Measurements from ENCODE around the gene POU6F1. TPM values are rescaled to one million over a fixed set of nuclear protein-coding genes. Genes with fewer than 3 reads are reported as not detected.

POU6F1 gene
- total RNA-seq, 2 donors from 2014 or later = 14.5 to 17.1 TPM

DNA sequence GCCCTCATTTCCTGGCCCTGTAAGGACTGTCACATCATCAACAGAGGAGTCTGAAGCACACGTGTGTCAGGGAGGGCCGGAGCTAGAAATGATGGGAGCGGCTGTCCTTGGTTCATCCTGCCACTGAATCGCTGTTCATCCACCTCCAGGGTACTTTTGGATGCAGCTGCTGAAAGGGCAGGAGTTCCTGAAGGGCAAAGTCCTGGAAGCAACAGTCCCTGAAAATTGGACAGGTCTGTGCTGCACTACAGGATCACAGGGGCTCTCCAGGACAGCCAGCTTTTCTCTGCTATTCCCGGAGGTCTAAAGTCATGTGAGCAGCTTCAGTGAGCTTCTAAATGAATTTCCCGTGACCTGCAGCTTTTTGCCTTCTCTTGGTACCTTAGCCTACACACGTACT, 17.7 kb downstream of the POU6F1 start:
- Histone ChIP-seq H3K36me3 (peaks cover 6% of the 10 kb centered on the region), H3K4me1 (ENCODE audit: control insufficient read depth in 1 of 2, low read depth in 2 of 2) (no peaks in the 10 kb centered on the region), H3K27ac (no peak overlapping the region), H3K27me3 (replicated peaks; ENCODE audit: insufficient read depth) (no peaks in the 10 kb centered on the region), H3K4me3 (no peak overlapping the region), H3K9me3 (no peaks in the 10 kb centered on the region)
- DNase-seq (ENCODE audit: low spot score) (no peak), ATAC-seq (ENCODE audit: insufficient number of reproducible peaks, low FRiP score, low read depth) (no peak)
- TF ChIP-seq CTCF (IDR thresholded peaks at IDR 0.05) = no peak

DNA sequence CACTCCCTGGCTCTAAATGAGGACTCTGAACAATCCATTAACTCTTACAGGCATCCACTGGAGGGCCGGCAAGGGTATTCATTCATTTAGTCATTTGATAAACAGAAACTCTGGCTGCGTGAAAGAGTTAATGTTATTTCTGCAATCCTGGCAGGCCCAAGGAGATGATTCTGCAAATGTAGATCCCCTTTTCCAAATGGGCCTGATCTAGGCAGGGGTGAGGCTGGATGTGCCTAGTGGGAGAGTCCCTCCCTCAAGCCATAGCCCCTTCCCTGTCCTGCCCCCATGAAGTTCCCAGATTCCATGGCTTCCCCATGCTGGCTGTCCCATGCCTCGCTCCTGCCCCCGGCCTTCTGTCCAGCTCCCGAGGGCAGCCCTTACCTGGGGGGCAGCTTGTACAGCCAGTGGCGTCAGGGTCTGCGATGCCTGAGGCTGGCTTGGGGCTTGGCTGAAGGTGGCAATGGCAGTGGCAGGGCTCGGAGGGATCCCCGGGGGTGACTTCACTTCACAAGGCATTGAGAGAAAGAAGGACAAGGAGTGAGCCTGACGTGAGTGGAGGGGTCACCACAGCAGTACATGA, 18.4 kb downstream of the POU6F1 start:
- H3K27me3 ChIP-seq (replicated peaks; ENCODE audit: insufficient read depth) = no peaks in the 10 kb centered on the region
- H3K36me3 ChIP-seq = peaks cover 6% of the 10 kb centered on the region
- ATAC-seq (ENCODE audit: insufficient number of reproducible peaks, low FRiP score, low read depth) (no peak), DNase-seq (ENCODE audit: low spot score) (no peak)
- no peaks in the 10 kb centered on the region for H3K9me3 ChIP-seq
- no peak for TF ChIP-seq CTCF (IDR thresholded peaks at IDR 0.05)
- H3K4me3 ChIP-seq = no peak overlapping the region
- no peak overlapping the region for H3K27ac ChIP-seq
- no peaks in the 10 kb centered on the region for H3K4me1 ChIP-seq (ENCODE audit: control insufficient read depth in 1 of 2, low read depth in 2 of 2)

DNA sequence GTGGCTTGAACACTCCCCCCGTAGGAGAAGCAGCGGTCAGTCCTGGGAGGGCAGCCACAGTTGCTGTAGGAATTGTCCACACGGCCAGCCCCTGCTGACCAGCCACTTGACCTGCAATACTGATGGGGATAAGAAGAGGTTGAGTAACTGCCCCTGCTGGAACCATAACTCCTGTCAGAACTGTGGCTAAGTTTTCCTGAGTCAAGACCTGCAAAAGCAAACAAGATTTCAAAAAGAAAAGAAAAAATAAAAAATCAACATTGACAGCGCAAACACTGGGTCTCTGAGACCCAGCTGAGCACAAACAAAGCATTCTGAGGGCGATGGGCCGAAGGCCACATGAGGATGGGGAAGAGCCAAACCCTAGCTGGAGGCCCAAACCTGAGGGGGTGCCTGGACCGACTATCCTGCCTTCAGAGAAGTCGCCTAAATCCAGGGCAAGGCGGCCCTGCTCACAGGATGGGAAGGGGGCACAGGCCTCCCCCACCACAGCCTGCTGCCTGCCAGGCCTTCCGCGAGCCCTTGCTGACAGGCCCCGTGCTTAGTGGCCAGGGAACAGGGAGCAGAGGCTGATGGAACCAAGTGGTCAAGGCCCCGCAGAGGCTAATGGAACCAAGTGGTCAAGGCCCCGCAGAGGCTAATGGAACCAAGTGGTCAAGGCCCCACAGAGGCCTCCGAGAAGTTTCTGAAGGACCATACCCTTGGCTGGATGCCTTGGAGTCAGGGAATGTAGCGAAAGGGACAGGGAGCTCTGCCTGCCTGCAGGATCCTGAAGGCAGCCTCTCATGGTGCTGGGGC, 19.1 kb downstream of the POU6F1 start:
- Histone ChIP-seq H3K27ac (no peak overlapping the region), H3K27me3 (replicated peaks; ENCODE audit: insufficient read depth) (no peaks in the 10 kb centered on the region), H3K4me3 (no peak overlapping the region), H3K4me1 (ENCODE audit: control insufficient read depth in 1 of 2, low read depth in 2 of 2) (no peaks in the 10 kb centered on the region), H3K9me3 (no peaks in the 10 kb centered on the region), H3K36me3 (peaks cover 6% of the 10 kb centered on the region)
- no peak for TF ChIP-seq CTCF (IDR thresholded peaks at IDR 0.05)
- no peak for DNase-seq (ENCODE audit: low spot score)
- ATAC-seq (ENCODE audit: insufficient number of reproducible peaks, low FRiP score, low read depth) = no peak

DNA sequence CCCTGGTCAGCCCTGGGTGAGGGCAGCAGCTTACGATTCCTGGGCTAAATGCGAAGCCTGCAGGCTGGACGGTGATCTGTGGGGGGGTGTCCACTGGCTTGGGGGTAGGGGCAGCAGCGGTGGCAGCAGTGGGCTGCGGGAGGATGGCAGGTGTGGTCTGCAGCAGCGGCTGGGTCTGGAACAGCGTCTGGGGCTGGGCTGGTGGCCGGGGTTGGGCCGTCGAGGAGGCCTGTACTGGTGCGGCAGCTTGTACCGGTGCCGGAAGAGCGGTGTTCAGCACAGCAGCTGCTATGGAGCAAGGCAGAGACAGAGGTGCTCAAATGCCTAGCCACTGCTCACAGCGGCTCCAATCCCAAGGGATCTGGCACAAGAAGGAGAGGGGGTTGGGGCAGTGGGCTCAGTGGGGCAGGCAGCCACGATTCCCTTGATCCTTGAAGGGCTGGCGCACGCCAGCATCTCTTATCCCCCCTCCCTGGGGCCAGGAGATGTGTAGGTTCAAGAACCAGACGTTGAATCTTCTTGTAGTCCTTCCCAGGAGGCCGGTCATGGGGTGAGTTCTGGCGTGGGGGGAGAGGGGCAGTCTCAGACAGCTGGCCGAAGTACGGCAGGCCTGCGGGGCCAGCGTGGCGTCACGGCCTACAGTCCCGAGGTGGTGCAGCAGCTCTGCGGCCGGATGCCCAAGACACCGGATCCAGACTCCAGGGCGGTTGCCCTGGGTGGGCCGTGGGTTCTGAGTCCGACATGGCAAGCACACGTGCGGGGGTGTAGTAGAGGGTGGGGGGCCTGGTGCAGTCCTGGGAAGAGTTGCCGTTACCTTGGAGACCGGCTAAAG, 19.9 kb downstream of the POU6F1 start:
- H3K36me3 ChIP-seq = peaks cover 6% of the 10 kb centered on the region
- H3K4me1 ChIP-seq (ENCODE audit: control insufficient read depth in 1 of 2, low read depth in 2 of 2) = no peaks in the 10 kb centered on the region
- DNase-seq (ENCODE audit: low spot score) (no peak), ATAC-seq (ENCODE audit: insufficient number of reproducible peaks, low FRiP score, low read depth) (no peak)
- no peaks in the 10 kb centered on the region for H3K9me3 ChIP-seq
- no peak overlapping the region for H3K27ac ChIP-seq
- H3K4me3 ChIP-seq = no peak overlapping the region
- H3K27me3 ChIP-seq (replicated peaks; ENCODE audit: insufficient read depth) = no peaks in the 10 kb centered on the region
- TF ChIP-seq CTCF (IDR thresholded peaks at IDR 0.05) = no peak

DNA sequence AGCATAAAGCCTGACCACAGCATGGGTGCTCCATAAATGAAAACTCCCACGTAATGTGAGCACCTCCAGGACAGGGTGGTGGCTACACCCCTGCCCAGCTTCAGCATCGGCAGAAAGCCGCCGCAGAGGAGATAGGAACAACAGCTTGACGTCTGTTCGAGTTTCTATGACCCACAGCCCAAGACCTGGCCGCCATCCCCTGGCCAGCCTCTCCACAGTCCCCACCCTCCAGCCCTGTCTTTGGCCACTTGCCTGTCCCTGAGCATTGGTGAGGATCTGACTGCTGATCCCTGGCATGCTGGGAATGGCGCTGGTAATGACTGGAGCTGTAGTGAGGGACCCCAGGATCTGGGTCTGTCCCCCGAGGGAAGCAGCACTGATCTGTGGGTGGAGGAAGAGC, 21.3 kb downstream of the POU6F1 start:
- no peaks in the 10 kb centered on the region for H3K9me3 ChIP-seq
- ATAC-seq (ENCODE audit: insufficient number of reproducible peaks, low FRiP score, low read depth) (no peak), DNase-seq (ENCODE audit: low spot score) (no peak)
- H3K4me1 ChIP-seq (ENCODE audit: control insufficient read depth in 1 of 2, low read depth in 2 of 2) = no peaks in the 10 kb centered on the region
- H3K4me3 ChIP-seq = no peak overlapping the region
- no peak for TF ChIP-seq CTCF (IDR thresholded peaks at IDR 0.05)
- no peaks in the 10 kb centered on the region for H3K27me3 ChIP-seq (replicated peaks; ENCODE audit: insufficient read depth)
- H3K36me3 ChIP-seq = peaks cover 6% of the 10 kb centered on the region
- H3K27ac ChIP-seq = no peak overlapping the region

Data from thoracic aorta (tissue), 2 donors.